ENCODE measurements around the gene TMEM72.

The TMEM72 gene

DNA sequence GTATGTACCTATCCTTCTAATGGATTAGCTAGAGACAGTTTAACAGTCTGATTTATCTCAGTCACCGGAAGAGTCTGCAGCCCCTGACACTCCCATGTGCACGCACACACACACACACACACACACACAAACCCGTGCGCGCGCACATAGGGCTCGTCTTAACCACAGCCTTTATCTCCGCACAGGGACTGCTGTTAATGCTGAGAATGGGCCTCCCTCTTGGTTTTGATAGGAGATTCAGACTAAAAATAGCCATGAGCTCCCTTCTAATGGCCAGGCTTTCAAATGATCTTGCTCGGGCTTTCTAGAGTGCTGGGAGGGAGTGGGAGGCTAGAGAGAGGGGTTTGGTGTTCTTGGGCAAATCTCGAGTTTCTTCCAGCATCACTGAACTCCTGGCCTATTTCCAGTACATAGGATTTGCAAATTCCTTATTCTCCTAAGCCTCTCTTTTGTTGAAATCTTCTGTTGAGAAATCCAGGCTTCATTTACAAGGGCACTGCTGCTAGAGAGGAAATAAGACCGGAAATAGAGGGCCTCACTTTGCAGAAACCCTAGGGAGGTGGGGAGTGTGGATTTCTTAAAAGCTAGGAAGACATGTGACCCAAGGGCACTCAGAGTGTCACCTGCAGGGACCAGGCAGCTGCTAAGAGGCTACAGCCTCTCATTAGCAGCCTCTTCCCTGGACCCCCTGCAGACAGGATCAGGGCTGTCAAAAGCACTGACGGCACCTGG, 2.4 kb downstream of the TMEM72 start:
- no peak overlapping the region for H3K27ac ChIP-seq
- no peak overlapping the region for H3K4me3 ChIP-seq

- no peak overlapping the region for H3K27ac ChIP-seq
- no peak overlapping the region for H3K4me3 ChIP-seq
These were observed 3.8 kb downstream of the TMEM72 start for GRCh38 chr10:44914891-44915290.

GRCh38 chr10:44916429-44916828, 5.3 kb downstream of the TMEM72 start:
- Histone ChIP-seq H3K4me3 (no peak overlapping the region), H3K27ac (no peak overlapping the region)

DNA sequence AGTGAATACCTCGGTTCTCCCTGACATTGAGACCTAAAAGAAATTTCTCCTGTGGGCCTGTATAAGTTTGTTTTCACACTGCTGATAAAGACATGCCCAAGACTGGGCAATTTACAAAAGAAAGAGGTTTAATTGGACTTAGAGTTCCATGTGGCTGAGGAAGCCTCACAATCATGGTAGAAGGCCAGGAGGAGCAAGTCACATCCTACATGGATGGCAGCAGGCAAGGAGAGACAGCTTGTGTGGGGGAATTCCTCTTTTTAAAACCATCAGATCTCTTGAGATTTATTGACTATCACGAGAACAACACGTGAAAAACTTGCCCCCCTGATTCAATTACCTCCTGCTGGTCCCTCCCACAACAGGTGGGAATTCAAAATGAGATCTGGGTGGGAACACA, 6.7 kb downstream of the TMEM72 start:
- no peak overlapping the region for H3K4me3 ChIP-seq
- no peak overlapping the region for H3K27ac ChIP-seq

DNA sequence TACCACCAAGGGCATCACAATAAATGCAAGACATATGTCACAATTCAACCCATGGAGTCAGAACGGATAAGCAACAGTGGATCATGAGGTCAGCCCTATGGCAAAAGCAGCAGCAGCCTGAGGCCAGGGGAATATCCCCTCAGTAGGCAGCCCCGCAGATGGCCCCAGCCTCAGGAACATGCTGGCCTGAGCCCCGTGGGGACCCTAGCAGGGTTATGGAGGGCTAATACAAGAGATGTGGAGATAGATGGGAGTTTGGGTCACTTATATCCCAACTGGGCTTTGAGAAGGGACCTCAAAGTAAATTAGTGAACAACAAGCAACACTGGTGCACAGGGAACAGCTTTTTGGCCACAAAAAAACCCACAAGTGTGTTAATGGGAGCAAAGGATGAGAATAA, 9.1 kb downstream of the TMEM72 start:
- Histone ChIP-seq H3K27ac (no peak overlapping the region), H3K4me3 (no peak overlapping the region)

- Histone ChIP-seq H3K27ac (no peak overlapping the region), H3K4me3 (no peak overlapping the region)
These were observed 9.9 kb downstream of the TMEM72 start for GRCh38 chr10:44921061-44921460.

DNA sequence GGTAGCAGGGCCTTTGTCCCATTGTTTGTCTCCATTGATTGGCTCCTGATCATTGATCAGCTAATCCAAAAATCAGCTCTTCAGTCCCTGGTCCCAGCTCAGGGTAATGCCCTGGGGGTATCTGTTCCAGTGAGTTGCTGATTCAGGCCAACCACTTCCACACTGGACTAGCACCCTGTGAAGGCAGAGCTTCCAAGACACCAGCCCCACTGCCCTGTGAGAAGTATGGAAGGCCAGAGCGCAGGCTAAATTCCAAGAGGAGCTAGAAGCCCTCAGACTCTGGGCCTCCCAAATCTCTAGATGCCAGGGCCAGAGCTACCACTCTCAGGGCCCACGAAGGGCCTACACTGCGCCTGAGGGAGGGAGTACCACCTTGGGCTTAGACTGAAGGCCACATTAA, 10.4 kb downstream of the TMEM72 start:
- Histone ChIP-seq H3K27ac (no peak overlapping the region), H3K4me3 (no peak overlapping the region)

GRCh38 chr10:44922021-44922420, 10.9 kb downstream of the TMEM72 start:
- H3K4me3 ChIP-seq, result no peak overlapping the region
- H3K27ac ChIP-seq, result no peak overlapping the region

GRCh38 chr10:44922796-44923545, 11.8 kb downstream of the TMEM72 start:
- no peak overlapping the region for H3K4me3 ChIP-seq
- H3K27ac ChIP-seq, result no peak overlapping the region

GRCh38 chr10:44923611-44924010, 12.5 kb downstream of the TMEM72 start:
- no peak overlapping the region for H3K4me3 ChIP-seq
- H3K27ac ChIP-seq, result no peak overlapping the region

DNA sequence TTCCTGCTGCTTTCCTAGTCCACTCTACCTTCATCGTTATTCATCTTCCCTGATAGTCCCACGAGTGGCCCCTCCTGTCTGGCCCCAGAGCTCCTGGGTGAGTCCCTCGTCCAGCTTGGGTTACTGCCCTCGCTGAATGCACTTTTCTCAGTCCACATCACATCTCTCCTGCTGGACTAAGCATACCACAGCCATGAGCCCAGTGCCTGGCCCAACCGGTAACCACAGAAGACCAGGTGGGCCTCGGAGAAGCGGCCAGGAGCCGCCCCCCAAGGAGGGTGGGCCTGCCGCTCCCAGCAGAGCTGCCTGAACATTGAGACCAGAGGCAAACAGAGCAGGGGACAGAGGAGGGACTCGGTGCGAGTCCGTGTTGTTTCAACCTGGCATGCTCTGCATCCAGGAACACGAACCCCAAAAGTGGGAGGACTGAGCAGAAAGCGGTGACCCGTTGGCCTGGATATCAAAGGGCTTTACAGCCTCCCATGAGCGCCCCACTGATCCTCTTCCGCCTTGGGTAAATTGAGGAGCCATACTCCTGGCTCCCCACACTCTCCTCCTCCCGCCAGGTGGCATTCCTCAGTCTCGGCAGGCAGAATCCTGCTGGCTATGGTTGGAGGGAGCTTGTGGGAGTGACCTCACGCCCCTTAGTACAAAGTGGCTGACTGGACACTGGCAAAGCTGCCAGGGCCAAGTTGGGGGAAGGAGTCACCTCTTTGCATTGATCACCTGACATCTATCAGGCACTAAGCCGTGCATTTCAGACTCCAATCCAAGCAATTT, 13.3 kb downstream of the TMEM72 start:
- H3K27ac ChIP-seq, result no peak overlapping the region
- H3K4me3 ChIP-seq, result no peak overlapping the region

GRCh38 chr10:44925224-44925623, 14.1 kb downstream of the TMEM72 start:
- Histone ChIP-seq H3K4me3 (no peak overlapping the region), H3K27ac (no peak overlapping the region)

GRCh38 chr10:44925811-44926750, 14.9 kb downstream of the TMEM72 start:
- Histone ChIP-seq H3K27ac (no peak overlapping the region), H3K4me3 (no peak overlapping the region)

DNA sequence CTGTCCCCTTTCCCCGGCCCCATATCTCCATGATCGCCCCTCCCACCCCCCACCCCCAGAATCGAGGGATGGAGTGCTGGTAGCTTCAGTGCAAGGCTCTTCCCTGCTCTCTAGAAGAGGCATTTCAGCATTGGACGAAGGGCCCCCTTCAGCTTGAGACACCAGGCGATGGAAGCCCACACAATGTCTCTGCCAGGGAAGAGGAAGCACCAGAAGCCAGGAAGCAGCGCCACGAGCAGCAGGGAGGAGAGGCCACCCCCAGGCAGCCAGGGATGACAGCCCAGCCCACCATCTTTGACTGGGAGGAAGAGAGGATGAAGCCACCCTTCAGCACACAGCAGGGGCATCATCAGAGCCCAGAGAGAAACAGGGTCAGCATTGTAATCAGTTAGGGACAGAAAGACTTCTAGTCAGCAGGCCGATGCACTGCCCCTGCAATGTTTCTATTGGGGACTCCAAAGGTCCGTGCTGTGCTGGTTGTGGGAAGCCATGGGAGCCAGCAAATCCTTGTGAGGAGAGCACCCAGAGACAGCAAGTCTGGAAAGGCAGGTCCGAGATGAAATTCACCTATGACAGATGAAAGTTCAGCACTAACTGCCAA, 15.7 kb downstream of the TMEM72 start:
- H3K27ac ChIP-seq, result no peak overlapping the region

GRCh38 chr10:44927352-44927751, 16.2 kb downstream of the TMEM72 start:
- H3K4me3 ChIP-seq, result no peak overlapping the region
- no peak overlapping the region for H3K27ac ChIP-seq

More for the DNA sequence above, 15.7 kb downstream of the TMEM72 start:
- no peak overlapping the region for H3K4me3 ChIP-seq

GRCh38 chr10:44928462-44928861, 17.3 kb downstream of the TMEM72 start:
- no peak overlapping the region for H3K27ac ChIP-seq
- no peak overlapping the region for H3K4me3 ChIP-seq

GRCh38 chr10:44929356-44930255, 18.5 kb downstream of the TMEM72 start:
- H3K27ac ChIP-seq, result no peak overlapping the region
- H3K4me3 ChIP-seq, result no peak overlapping the region

GRCh38 chr10:44930904-44931620, 19.9 kb downstream of the TMEM72 start:
- no peak overlapping the region for H3K4me3 ChIP-seq
- no peak overlapping the region for H3K27ac ChIP-seq
